HepG2 (cell line): Measurements from ENCODE around the gene ACAP2. TPM values are rescaled to one million over a fixed set of nuclear protein-coding genes. Genes with fewer than 3 reads are reported as not detected.

ENCODE experiments used
- ATAC-seq: fragments of 200-7000 bp; cut with Tn5 transposase; 3 replicates; pipeline ENCODE4 v1.9.1; 2020; ENCODE audit warnings: mild to moderate bottlenecking, moderate library complexity
- BruUV-seq: library from RNA; stranded (reverse); fragments of 400-500 nt; replicated peaks from 2 replicates; lab custom pipeline; 2021; lab: Mats Ljungman, UMichigan
- CTCF ChIA-PET: fragments of 300-600 bp; formaldehyde crosslinking; extraction: SDS; loops from one replicate; lab custom pipeline; 2021; ENCODE audit warnings: low total read pairs, inconsistent platforms, low intra/inter-chr PET ratio; lab: Yijun Ruan, JAX
- POLR2A ChIA-PET: fragments of 350-600 bp; sonication (Branson Sonifier 250); formaldehyde crosslinking; loops from one replicate; lab custom pipeline; 2020; ENCODE audit warnings: antibody characterized with exemption, inconsistent platforms; lab: Yijun Ruan, JAX
- DNase-seq: peaks from one replicate; pipeline ENCODE4 v3.0.0-alpha.2; 2015; ENCODE audit warnings: low spot score
- FAIRE-seq: peaks from 3 replicates; lab custom pipeline; 2011; peaks lifted over from hg19 to GRCh38; lab: Jason Lieb, UNC
- H2AFZ ChIP-seq: one replicate; pipeline ENCODE4 v1.6.1; 2011; ENCODE audit warnings: low read length, inconsistent platforms
- H3K27ac ChIP-seq: fragments of 300-600 bp; 3 replicates; pipeline ENCODE4 v1.8.0; 2011; ENCODE audit warnings: mixed run types, mild to moderate bottlenecking, mixed read lengths, low read length, inconsistent platforms; ENCODE audit not compliant: insufficient read depth; ENCODE audit errors: extremely low read length
- H3K27me3 ChIP-seq, 2 experiments: fragments of 200-600 bp in 1 of 2; 2 replicates in 1 of 2; 3 replicates in 1 of 2; pipeline versions ENCODE4 v1.6.0 to v1.8.0; 2011; ENCODE audit warnings: low read length in 2 of 2, mild to moderate bottlenecking in 2 of 2, moderate library complexity in 2 of 2, inconsistent platforms in 1 of 2; ENCODE audit not compliant: insufficient read depth in 2 of 2, control insufficient read depth in 1 of 2
- H3K36me3 ChIP-seq, 2 experiments: fragments of 200-600 bp in 1 of 2; replicated peaks in 1 of 2; 2 replicates in 1 of 2; 3 replicates in 1 of 2; pipeline versions ENCODE4 v1.5.1 to v1.8.0; 2011; ENCODE audit warnings: low read length in 2 of 2, inconsistent platforms in 1 of 2; ENCODE audit not compliant: insufficient read depth in 2 of 2, control insufficient read depth in 1 of 2
- H3K4me1 ChIP-seq: 2 replicates; pipeline ENCODE4 v1.5.1; 2012; ENCODE audit warnings: low read length, inconsistent platforms; ENCODE audit not compliant: insufficient read depth
- H3K4me2 ChIP-seq: 2 replicates; pipeline ENCODE4 v1.6.0; 2011; ENCODE audit warnings: low read depth, low read length, inconsistent platforms
- H3K4me3 ChIP-seq, 3 experiments: fragments of 200-600 bp in 1 of 3; sonication (generic), shearing (Covaris generic) in 1 of 3; replicated peaks in 1 of 3; 2 replicates each; pipeline ENCODE4 v1.5.1; 2011 to 2016; ENCODE audit warnings: low read length in 3 of 3, inconsistent platforms in 2 of 3, low read depth in 2 of 3, mild to moderate bottlenecking in 2 of 3, control low read depth in 1 of 3, mixed read lengths in 1 of 3; ENCODE audit not compliant: insufficient read depth in 1 of 3
- H3K79me2 ChIP-seq: one replicate; pipeline ENCODE4 v1.6.1; 2011; ENCODE audit warnings: low read length, inconsistent platforms; ENCODE audit not compliant: insufficient read depth
- H3K9ac ChIP-seq: 2 replicates; pipeline ENCODE4 v1.6.0; 2011; ENCODE audit warnings: mild to moderate bottlenecking, low read depth, low read length, inconsistent platforms; ENCODE audit not compliant: insufficient read depth
- H3K9me3 ChIP-seq: 2 replicates; pipeline ENCODE4 v1.5.1; 2012; ENCODE audit warnings: mild to moderate bottlenecking, low read length
- H4K20me1 ChIP-seq: 2 replicates; pipeline ENCODE4 v1.6.0; 2011; ENCODE audit warnings: inconsistent platforms, mild to moderate bottlenecking, low read length, moderate library complexity; ENCODE audit not compliant: insufficient read depth
- CENPX ChIP-seq: sonication (generic); formaldehyde crosslinking; IDR thresholded peaks from 2 replicates; pipeline ENCODE4 v1.9.0; 2021; ENCODE audit warnings: mild to moderate bottlenecking, missing genetic modification reagents, moderate library complexity
- FOXO1 ChIP-seq: sonication (generic); formaldehyde crosslinking; IDR thresholded peaks from 2 replicates; pipeline ENCODE4 v1.4.0; 2020; ENCODE audit warnings: missing genetic modification reagents
- GPN1 ChIP-seq: sonication (generic); formaldehyde crosslinking; IDR thresholded peaks from 2 replicates; pipeline ENCODE4 v1.5.1; 2020; ENCODE audit warnings: missing genetic modification reagents, borderline replicate concordance
- HES4 ChIP-seq: sonication (generic); formaldehyde crosslinking; IDR thresholded peaks from 2 replicates; pipeline ENCODE4 v1.9.0; 2021; ENCODE audit warnings: mild to moderate bottlenecking, missing genetic modification reagents, borderline replicate concordance
- KLF6 ChIP-seq: IDR thresholded peaks from 2 replicates; pipeline ENCODE4 v1.8.0; 2016; ENCODE audit warnings: missing biosample characterization, missing genetic modification reagents
- SIX1 ChIP-seq: sonication (generic); formaldehyde crosslinking; IDR thresholded peaks from 2 replicates; pipeline ENCODE4 v1.4.0; 2020; ENCODE audit warnings: missing genetic modification reagents, borderline replicate concordance
- SOX5 ChIP-seq: IDR thresholded peaks from 2 replicates; pipeline ENCODE4 v1.6.1; 2016; ENCODE audit warnings: borderline replicate concordance
- SUZ12 ChIP-seq: fragments of 150-350 bp; IDR thresholded peaks from 2 replicates; pipeline ENCODE4 v1.6.1; 2014; ENCODE audit warnings: low read depth, low read length
- TAF1 ChIP-seq: sonication (generic); formaldehyde crosslinking; IDR thresholded peaks from 2 replicates; pipeline ENCODE4 v1.4.0; 2020; ENCODE audit warnings: missing genetic modification reagents
- TSC22D2 ChIP-seq: sonication (generic); formaldehyde crosslinking; IDR thresholded peaks from 2 replicates; pipeline ENCODE4 v1.5.1; 2020; ENCODE audit warnings: missing genetic modification reagents, mild to moderate bottlenecking, borderline replicate concordance
- ZNF12 ChIP-seq: sonication (generic); formaldehyde crosslinking; IDR thresholded peaks from 2 replicates; pipeline ENCODE4 v1.5.0; 2020; ENCODE audit warnings: missing genetic modification reagents
- ZNF317 ChIP-seq: sonication (generic); formaldehyde crosslinking; IDR thresholded peaks from 2 replicates; pipeline ENCODE4 v1.5.0; 2020; ENCODE audit warnings: mild to moderate bottlenecking, missing genetic modification reagents
- ZNF335 ChIP-seq: sonication (generic); formaldehyde crosslinking; IDR thresholded peaks from 2 replicates; pipeline ENCODE4 v1.4.0; 2020; ENCODE audit warnings: missing genetic modification reagents
- ZNF569 ChIP-seq: sonication (generic); formaldehyde crosslinking; IDR thresholded peaks from 2 replicates; pipeline ENCODE4 v1.5.0; 2020; ENCODE audit warnings: mild to moderate bottlenecking, missing genetic modification reagents, moderate library complexity, borderline replicate concordance
- ZNF598 ChIP-seq: sonication (generic); formaldehyde crosslinking; IDR thresholded peaks from 2 replicates; pipeline ENCODE4 v1.5.1; 2020; ENCODE audit warnings: mild to moderate bottlenecking, missing genetic modification reagents, borderline replicate concordance
- ZNF746 ChIP-seq: sonication (generic); formaldehyde crosslinking; IDR thresholded peaks from 2 replicates; pipeline ENCODE4 v1.8.0; 2022; ENCODE audit warnings: mild to moderate bottlenecking, missing genetic modification reagents
- ZNF75D ChIP-seq: sonication (generic); formaldehyde crosslinking; IDR thresholded peaks from 2 replicates; pipeline ENCODE4 v1.8.1; 2023; ENCODE audit warnings: missing genetic modification reagents, mild to moderate bottlenecking, borderline replicate concordance
- WGBS: methylation state at CpG from one replicate; pipeline ENCODE4 v1.1.6; 2017; ENCODE audit warnings: low lambda C conversion rate; 5-methylcytosine and 5-hydroxymethylcytosine counted together
- in situ Hi-C: cut with HindIII; loops from 2 replicates; pipeline ENCODE4 v1.10.0; 2017; ENCODE audit warnings: low pct_unique_long_range_greater_than_20kb; ENCODE audit not compliant: extremely low pct_ligation_motif_present
- intact Hi-C: fragments of 100-400 bp; cut with micrococcal nuclease; formaldehyde crosslinking; loops from one replicate; pipeline ENCODE4 v1.10.0; 2022; ENCODE audit not compliant: unreplicated experiment
- polyA plus RNA-seq, 8 experiments: library from polyadenylated mRNA; depleted of rRNA in 3 of 8; stranded (reverse) in 7 of 8; unstranded in 1 of 8; fragments of >200 nt; fragmentation: Illumina TruSeq in 4 of 8; extraction: Trizol in 4 of 8; gene quantifications; 2 replicates each; pipeline versions ENCODE4 v1.2.1 to v1.2.3, GENCODE V29; 2011 to 2016; ENCODE audit warnings: low read depth in 4 of 8, missing spikeins in 1 of 8, mixed read lengths in 1 of 8; ENCODE audit not compliant: insufficient read depth in 1 of 8
- total RNA-seq, 5 experiments: library from RNA; depleted of rRNA; stranded (reverse); fragments of >200 nt; fragmentation: Illumina TruSeq; extraction: Trizol; gene quantifications; 2 replicates each; pipeline ENCODE4 v1.2.3, GENCODE V29; 2016; ENCODE audit warnings: low read depth in 1 of 5
- TF ChIP-seq, protein P1 (sequence below): sonication (generic); formaldehyde crosslinking; IDR thresholded peaks from 2 replicates; pipeline ENCODE4 v1.4.0; 2020; ENCODE audit warnings: missing genetic modification reagents
- TF ChIP-seq, protein P2 (sequence below): sonication (generic); formaldehyde crosslinking; IDR thresholded peaks from 2 replicates; pipeline ENCODE4 v1.4.0; 2020; ENCODE audit warnings: mild to moderate bottlenecking, missing genetic modification reagents, borderline replicate concordance

Gene ACAP2
- total and polyA plus RNA-seq, 2 of the 13 experiments (the other 11 are each of a cell fraction or from before 2014, with no cell fraction given): 7.3 to 23.9 TPM

DNA sequence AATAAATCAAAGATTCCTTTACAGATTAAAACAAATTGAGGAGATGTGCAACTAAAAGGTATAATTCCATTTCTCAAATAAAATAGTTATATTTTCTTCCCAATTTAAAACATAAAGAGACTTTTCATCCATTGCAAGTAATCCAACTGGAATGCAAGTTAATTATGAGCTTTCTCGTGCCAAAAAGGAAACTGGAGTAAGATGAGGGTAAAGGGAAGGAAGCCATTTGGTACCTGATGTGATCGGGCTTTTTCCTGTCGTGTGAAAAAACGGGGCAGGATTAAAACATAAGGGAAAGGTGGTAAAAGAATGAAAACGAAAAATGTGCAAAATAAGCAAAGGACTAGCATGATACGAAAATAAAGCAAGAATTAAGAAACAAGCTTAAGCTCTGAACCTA is 130.1 kb downstream of the ACAP2 start:
- BruUV-seq: no TSS peak
- ChIA-PET POLR2A (no interaction called here), CTCF (no interaction called here)
- in situ Hi-C loops: no loop called here
- Histone ChIP-seq H3K27me3 (no peaks in the 10 kb centered on the region), H3K36me3 (no peaks in the 10 kb centered on the region; a peak in 1 of 5 replicates), H3K27ac (no peak overlapping the region), H3K9me3 (no peaks in the 10 kb centered on the region), H3K9ac (no peak overlapping the region), H3K4me1 (no peaks in the 10 kb centered on the region), H3K79me2 (no peaks in the 10 kb centered on the region), H3K4me3 (no peak overlapping the region), H3K4me2 (no peak overlapping the region), H2AFZ (no peak overlapping the region), H4K20me1 (no peaks in the 10 kb centered on the region)
- FAIRE-seq (no peak), ATAC-seq (no peak), DNase-seq (no peak)
- WGBS: 92% methylated on average over 6 of the region's 6 CpGs
- intact Hi-C loops: no loop called here
- no peak for TF ChIP-seq SIX1
- no peak for TF ChIP-seq ZNF12 (CRISPR knock-in tag)
- TF ChIP-seq FOXO1 (CRISPR knock-in tag): no peak
- no peak for TF ChIP-seq GPN1 (CRISPR knock-in tag)
- TF ChIP-seq, protein P1, sequence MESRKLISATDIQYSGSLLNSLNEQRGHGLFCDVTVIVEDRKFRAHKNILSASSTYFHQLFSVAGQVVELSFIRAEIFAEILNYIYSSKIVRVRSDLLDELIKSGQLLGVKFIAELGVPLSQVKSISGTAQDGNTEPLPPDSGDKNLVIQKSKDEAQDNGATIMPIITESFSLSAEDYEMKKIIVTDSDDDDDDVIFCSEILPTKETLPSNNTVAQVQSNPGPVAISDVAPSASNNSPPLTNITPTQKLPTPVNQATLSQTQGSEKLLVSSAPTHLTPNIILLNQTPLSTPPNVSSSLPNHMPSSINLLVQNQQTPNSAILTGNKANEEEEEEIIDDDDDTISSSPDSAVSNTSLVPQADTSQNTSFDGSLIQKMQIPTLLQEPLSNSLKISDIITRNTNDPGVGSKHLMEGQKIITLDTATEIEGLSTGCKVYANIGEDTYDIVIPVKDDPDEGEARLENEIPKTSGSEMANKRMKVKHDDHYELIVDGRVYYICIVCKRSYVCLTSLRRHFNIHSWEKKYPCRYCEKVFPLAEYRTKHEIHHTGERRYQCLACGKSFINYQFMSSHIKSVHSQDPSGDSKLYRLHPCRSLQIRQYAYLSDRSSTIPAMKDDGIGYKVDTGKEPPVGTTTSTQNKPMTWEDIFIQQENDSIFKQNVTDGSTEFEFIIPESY (CRISPR knock-in tag): no peak
- TF ChIP-seq SUZ12: no peak

DNA sequence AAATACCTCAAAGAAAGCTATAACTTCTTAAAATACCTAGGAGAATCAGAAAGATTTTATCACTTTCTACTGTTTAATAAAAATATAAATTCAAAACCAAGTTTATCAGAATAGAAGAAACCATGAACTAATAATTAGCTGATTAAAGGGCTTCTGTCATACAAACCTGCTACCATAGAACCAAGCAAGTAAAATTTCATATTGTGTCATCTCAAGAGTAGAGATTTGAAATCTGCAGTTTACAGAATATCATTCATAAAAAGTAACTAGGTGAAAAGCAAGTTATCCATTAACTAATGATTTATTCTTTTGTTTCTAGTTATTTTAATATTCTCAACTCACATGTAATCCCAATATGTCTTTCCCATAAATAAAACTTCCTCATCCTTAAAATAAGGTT is 135.1 kb downstream of the ACAP2 start:
- H3K27me3 ChIP-seq: no peaks in the 10 kb centered on the region
- intact Hi-C loops (no loop called here), in situ Hi-C loops (no loop called here)
- ChIA-PET CTCF (no interaction called here), POLR2A (no interaction called here)
- no peaks in the 10 kb centered on the region for H3K4me1 ChIP-seq
- FAIRE-seq (no peak), ATAC-seq (no peak), DNase-seq (no peak)
- no peaks in the 10 kb centered on the region for H3K9me3 ChIP-seq
- no peak overlapping the region for H3K27ac ChIP-seq
- no peaks in the 10 kb centered on the region for H3K36me3 ChIP-seq
- H3K4me2 ChIP-seq: no peak overlapping the region
- BruUV-seq: no TSS peak
- no peak overlapping the region for H3K9ac ChIP-seq
- H2AFZ ChIP-seq: no peak overlapping the region
- H3K4me3 ChIP-seq: no peak overlapping the region
- no peaks in the 10 kb centered on the region for H4K20me1 ChIP-seq
- H3K79me2 ChIP-seq: no peaks in the 10 kb centered on the region
- TF ChIP-seq TAF1: no peak
- no peak for TF ChIP-seq HES4 (CRISPR knock-in tag)
- TF ChIP-seq SOX5 (CRISPR knock-in tag): no peak
- no peak for TF ChIP-seq ZNF569
- no peak for TF ChIP-seq ZNF317 (CRISPR knock-in tag)
- no peak for TF ChIP-seq ZNF75D (CRISPR knock-in tag)
- TF ChIP-seq ZNF746 (CRISPR knock-in tag): no peak
- TF ChIP-seq, protein P2, sequence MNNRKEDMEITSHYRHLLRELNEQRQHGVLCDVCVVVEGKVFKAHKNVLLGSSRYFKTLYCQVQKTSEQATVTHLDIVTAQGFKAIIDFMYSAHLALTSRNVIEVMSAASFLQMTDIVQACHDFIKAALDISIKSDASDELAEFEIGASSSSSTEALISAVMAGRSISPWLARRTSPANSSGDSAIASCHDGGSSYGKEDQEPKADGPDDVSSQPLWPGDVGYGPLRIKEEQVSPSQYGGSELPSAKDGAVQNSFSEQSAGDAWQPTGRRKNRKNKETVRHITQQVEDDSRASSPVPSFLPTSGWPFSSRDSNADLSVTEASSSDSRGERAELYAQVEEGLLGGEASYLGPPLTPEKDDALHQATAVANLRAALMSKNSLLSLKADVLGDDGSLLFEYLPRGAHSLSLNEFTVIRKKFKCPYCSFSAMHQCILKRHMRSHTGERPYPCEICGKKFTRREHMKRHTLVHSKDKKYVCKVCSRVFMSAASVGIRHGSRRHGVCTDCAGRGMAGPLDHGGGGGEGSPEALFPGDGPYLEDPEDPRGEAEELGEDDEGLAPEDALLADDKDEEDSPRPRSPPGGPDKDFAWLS (CRISPR knock-in tag): no peak
- no peak for TF ChIP-seq CENPX (CRISPR knock-in tag)
- TF ChIP-seq TSC22D2 (CRISPR knock-in tag): no peak
- no peak for TF ChIP-seq ZNF335 (CRISPR knock-in tag)
- no peak for TF ChIP-seq ZNF598 (CRISPR knock-in tag)
- TF ChIP-seq KLF6: no peak
